A673 (cell line): ENCODE results near the gene ZNF384. TPM values are rescaled to one million over a fixed set of nuclear protein-coding genes. Genes with fewer than 3 reads are reported as not detected.

Experiments used
- BruUV-seq: library from RNA; stranded (reverse); fragments of 400-500 nt; replicated peaks from 2 replicates; lab custom pipeline; 2021; lab: Mats Ljungman, UMichigan
- CTCF ChIA-PET: fragments of 300-600 bp; sonication (Branson Sonifier 250); formaldehyde crosslinking; loops from one replicate; lab custom pipeline; 2022; ENCODE audit warnings: antibody characterized with exemption; lab: Charles Lee
- POLR2A ChIA-PET: fragments of 300-600 bp; sonication (Branson Sonifier 250); formaldehyde crosslinking; loops from one replicate; lab custom pipeline; 2022; ENCODE audit warnings: antibody characterized with exemption; ENCODE audit not compliant: low non-redundant PET; lab: Charles Lee
- DNase-seq: peaks from one replicate; pipeline ENCODE4 v3.0.0-alpha.2; 2015; ENCODE audit warnings: low spot score
- H3K27ac ChIP-seq: fragments of 200-600 bp; sonication (generic); 2 replicates; pipeline ENCODE4 v1.5.1; 2016; ENCODE audit warnings: mixed run types, low read depth, mild to moderate bottlenecking, mixed read lengths, antibody characterized with exemption, low read length; ENCODE audit not compliant: poor library complexity, severe bottlenecking
- H3K27me3 ChIP-seq: fragments of 200-600 bp; sonication (generic); replicated peaks from 2 replicates; pipeline ENCODE4 v1.6.1; 2017; ENCODE audit warnings: mixed run types, low read depth, mild to moderate bottlenecking, mixed read lengths, antibody characterized with exemption, low read length; ENCODE audit not compliant: insufficient read depth, poor library complexity
- H3K36me3 ChIP-seq: fragments of 200-600 bp; sonication (generic); 2 replicates; pipeline ENCODE4 v1.6.1; 2016; ENCODE audit warnings: mixed run types, mild to moderate bottlenecking, mixed read lengths, antibody characterized with exemption, low read length; ENCODE audit not compliant: insufficient read depth, poor library complexity, severe bottlenecking
- H3K4me1 ChIP-seq: fragments of 200-600 bp; sonication (generic); 2 replicates; pipeline ENCODE4 v1.6.1; 2017; ENCODE audit warnings: mixed run types, mild to moderate bottlenecking, mixed read lengths, antibody characterized with exemption, low read length; ENCODE audit not compliant: insufficient read depth, poor library complexity, severe bottlenecking
- H3K4me3 ChIP-seq: fragments of 200-600 bp; sonication (generic); 2 replicates; pipeline ENCODE4 v1.5.1; 2016; ENCODE audit warnings: low read depth, mixed run types, mild to moderate bottlenecking, mixed read lengths, low read length; ENCODE audit not compliant: poor library complexity, severe bottlenecking
- H3K9me3 ChIP-seq: fragments of 200-600 bp; sonication (generic); 2 replicates; pipeline ENCODE4 v1.6.1; 2016; ENCODE audit warnings: mixed run types, low read depth, mild to moderate bottlenecking, mixed read lengths, antibody characterized with exemption, low read length; ENCODE audit not compliant: poor library complexity, severe bottlenecking
- CTCF ChIP-seq: fragments of 300-800, 200-600 bp; sonication (generic); conservative IDR thresholded peaks from 2 replicates; pipeline ENCODE4 v1.5.1; 2017; ENCODE audit warnings: low read depth, mild to moderate bottlenecking, antibody characterized with exemption, low read length, moderate library complexity, mixed read lengths
- EZH2 ChIP-seq: fragments of 200-600 bp; sonication (generic); IDR thresholded peaks from 2 replicates; pipeline ENCODE4 v1.6.1; 2017; ENCODE audit warnings: borderline replicate concordance, low read depth, mild to moderate bottlenecking, mixed read lengths, antibody characterized with exemption, low read length; ENCODE audit not compliant: poor library complexity, severe bottlenecking
- intact Hi-C: fragments of 100-400 bp; cut with micrococcal nuclease; formaldehyde crosslinking; loops from one replicate; pipeline ENCODE4 v1.10.0; 2022; ENCODE audit not compliant: unreplicated experiment
- total RNA-seq: library from RNA; stranded (reverse); gene quantifications from 2 replicates; pipeline ENCODE4 v1.2.3, GENCODE V29; 2021

The ZNF384 gene
- total RNA-seq, 1 experiment from 2014 or later, result 92.5 TPM

DNA sequence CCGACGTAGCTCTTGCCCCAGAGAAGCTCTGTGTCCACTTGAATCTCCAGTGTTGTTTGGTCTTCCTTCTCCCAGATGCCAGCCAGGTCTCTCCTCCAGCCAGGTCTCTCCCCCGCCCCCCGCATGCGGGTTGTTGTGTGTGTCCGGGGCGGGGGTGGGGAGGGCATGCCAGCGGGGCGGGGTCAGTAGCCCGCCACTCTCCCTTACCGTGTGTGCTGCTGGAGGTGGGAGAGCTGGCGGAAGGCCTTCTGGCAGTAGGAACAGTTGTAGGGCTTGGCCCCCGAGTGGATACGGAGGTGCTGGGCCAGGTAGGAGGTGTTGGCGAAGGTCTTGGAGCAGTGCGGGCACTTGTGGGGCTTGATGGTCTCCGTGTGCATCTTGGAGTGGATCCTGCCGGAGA lies 17.0 kb downstream of the ZNF384 start:
- Histone ChIP-seq H3K27me3 (no peaks in the 10 kb centered on the region), H3K4me1 (no peaks in the 10 kb centered on the region), H3K36me3 (peaks cover 85% of the 10 kb centered on the region), H3K27ac (no peak overlapping the region), H3K4me3 (no peak overlapping the region), H3K9me3 (no peaks in the 10 kb centered on the region)
- TF ChIP-seq EZH2 (no peak), CTCF (no peak)
- intact Hi-C loops, result no loop called here
- ChIA-PET CTCF (no interaction called here), POLR2A (no interaction called here)
- BruUV-seq, result no TSS peak
- DNase-seq, result no peak

DNA sequence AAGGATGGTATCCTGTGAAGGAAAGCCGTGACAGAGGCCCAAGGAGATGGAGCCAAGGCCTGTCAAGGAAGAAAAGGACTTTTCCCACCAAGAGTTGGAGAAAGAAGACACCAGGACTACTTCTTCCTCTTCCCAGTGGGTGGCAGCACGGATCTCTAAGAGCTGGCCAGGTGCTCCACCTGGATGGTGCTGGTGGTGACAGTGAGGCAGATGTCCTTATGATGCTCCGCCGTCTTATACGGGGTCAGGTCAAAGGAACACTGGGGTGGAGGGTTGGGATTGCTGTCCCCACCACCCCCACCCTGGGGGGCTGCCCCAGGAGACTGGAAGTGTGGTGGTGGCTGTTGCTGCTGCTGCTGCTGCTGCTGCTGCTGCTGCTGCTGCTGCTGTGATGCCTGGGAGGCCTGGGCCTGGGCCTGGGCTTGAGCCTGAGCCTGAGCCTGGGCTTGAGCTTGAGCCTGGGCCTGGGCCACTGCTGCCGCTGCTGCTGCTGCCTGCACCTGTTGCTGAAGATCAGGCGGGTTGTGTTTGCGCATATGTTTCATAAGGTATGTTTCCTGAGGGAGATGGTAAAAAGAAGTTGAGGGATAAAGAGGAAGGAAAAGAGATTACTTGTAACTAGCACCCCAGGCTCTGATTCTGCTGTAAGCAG lies 21.5 kb downstream of the ZNF384 start:
- no peak for DNase-seq
- peaks cover 59% of the 10 kb centered on the region for H3K36me3 ChIP-seq
- H3K9me3 ChIP-seq, result no peaks in the 10 kb centered on the region
- H3K4me3 ChIP-seq, result no peak overlapping the region
- ChIA-PET CTCF (no interaction called here), POLR2A (no interaction called here)
- peaks cover 6% of the 10 kb centered on the region for H3K4me1 ChIP-seq
- TF ChIP-seq EZH2 (no peak), CTCF (0 out of 2 replicates have a peak, but pooled peaks have one; percentile 21)
- H3K27ac ChIP-seq, result no peak overlapping the region
- no TSS peak for BruUV-seq
- intact Hi-C loops, result no loop called here
- H3K27me3 ChIP-seq, result no peaks in the 10 kb centered on the region

DNA sequence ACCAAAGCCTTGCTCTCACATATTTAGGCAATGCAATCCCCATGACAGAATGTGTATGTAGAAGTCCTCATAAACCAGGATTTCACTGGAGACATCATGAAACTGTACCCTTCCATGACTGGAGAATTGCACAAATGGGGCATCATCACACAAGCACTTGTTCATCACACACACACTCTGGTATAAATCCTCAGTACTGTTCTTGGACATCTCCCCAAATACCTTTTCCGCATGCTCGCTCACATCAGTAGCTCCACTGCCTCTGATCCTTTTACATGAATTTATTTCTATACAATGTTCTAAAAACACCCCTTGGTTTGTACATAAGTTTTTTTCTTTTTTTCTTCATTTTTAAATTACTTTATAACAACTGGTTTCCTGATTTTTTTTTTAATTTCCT lies 23.0 kb downstream of the ZNF384 start:
- CTCF ChIA-PET, result no interaction called here
- no peaks in the 10 kb centered on the region for H3K9me3 ChIP-seq
- TF ChIP-seq EZH2, result no peak
- TF ChIP-seq CTCF, result no peak
- no peak overlapping the region for H3K27ac ChIP-seq
- H3K4me1 ChIP-seq, result peaks cover 11% of the 10 kb centered on the region
- no TSS peak for BruUV-seq
- no peak overlapping the region for H3K4me3 ChIP-seq
- peaks cover 44% of the 10 kb centered on the region for H3K36me3 ChIP-seq
- POLR2A ChIA-PET, result no interaction called here
- no peak for DNase-seq
- no peaks in the 10 kb centered on the region for H3K27me3 ChIP-seq
- intact Hi-C loops, result no loop called here
